Aorta (tissue), 5 donors: ENCODE data around the gene PPP1R27. TPM values are rescaled to one million over a fixed set of nuclear protein-coding genes. Genes with fewer than 3 reads are reported as not detected.
"Not testable (repeated sequence)": the region's sequence is repeated elsewhere in the genome, so short reads cannot be mapped to it uniquely, and the experiment has no call there.

Source experiments
- ATAC-seq: fragments of 200-7000 bp; cut with Tn5 transposase; one replicate; pipeline ENCODE4 v1.9.1; 2022; ENCODE audit warnings: moderate library complexity; ENCODE audit not compliant: low FRiP score
- DNase-seq, 2 donors: peaks; one replicate each; pipeline ENCODE4 v3.0.0-alpha.2; 2020
- H3K27ac ChIP-seq, 2 donors: one replicate each; pipeline ENCODE4 v1.5.1; 2013; ENCODE audit warnings: low read length in 2 of 2, mild to moderate bottlenecking in 2 of 2, moderate library complexity in 2 of 2, control low read depth in 1 of 2, inconsistent platforms in 1 of 2, low read depth in 1 of 2
- H3K27me3 ChIP-seq, 2 donors: one replicate each; pipeline ENCODE4 v1.6.1; 2013; ENCODE audit warnings: control low read depth in 1 of 2, low read length in 1 of 2, mild to moderate bottlenecking in 1 of 2, moderate library complexity in 1 of 2; ENCODE audit not compliant: insufficient read depth in 2 of 2, control insufficient read depth in 1 of 2
- H3K36me3 ChIP-seq, 2 donors: one replicate each; pipeline ENCODE4 v1.6.1; 2013; ENCODE audit warnings: control low read depth in 1 of 2, low read length in 1 of 2, mild to moderate bottlenecking in 1 of 2; ENCODE audit not compliant: insufficient read depth in 2 of 2, control insufficient read depth in 1 of 2
- H3K4me1 ChIP-seq, 2 donors: one replicate each; pipeline ENCODE4 v1.6.1; 2013; ENCODE audit warnings: low read length in 2 of 2, control low read depth in 1 of 2, mild to moderate bottlenecking in 1 of 2, moderate library complexity in 1 of 2; ENCODE audit not compliant: insufficient read depth in 2 of 2, control insufficient read depth in 1 of 2
- H3K4me3 ChIP-seq, 2 donors: one replicate each; pipeline ENCODE4 v1.5.1; 2013; ENCODE audit warnings: low read length in 2 of 2, control low read depth in 1 of 2, mild to moderate bottlenecking in 1 of 2
- H3K9me3 ChIP-seq: one replicate; pipeline ENCODE4 v1.6.1; 2013; ENCODE audit warnings: mild to moderate bottlenecking, low read length; ENCODE audit not compliant: control insufficient read depth
- WGBS, 2 donors: extraction: QIAGEN DNeasy Blood & Tissue Kit; methylation state at CpG; one replicate each; pipeline ENCODE4 v1.1.7; 2013; 5-methylcytosine and 5-hydroxymethylcytosine counted together
- intact Hi-C, 2 donors: fragments of 100-400 bp; cut with DNase I; formaldehyde crosslinking; loops; one replicate each; pipeline versions ENCODE4 v1.14.2 to v1.15.0; 2022
- polyA plus RNA-seq, 2 donors: library from polyadenylated mRNA; stranded (reverse); fragments of 200-250 nt; gene quantifications; one replicate each; pipeline ENCODE4 v1.2.3, GENCODE V29; 2013
- total RNA-seq, 2 donors: library from RNA; stranded (reverse); fragmentation: NEBNext Ultra II Directional; extraction: Animal tissue kit (Norgen Biotek cat#: 25700); gene quantifications; one replicate each; pipeline ENCODE4 v1.2.1, GENCODE V29; 2021
- donor health status: healthy with polysubstance abuse.
- donor health status: Bipolar disorder and iron deficiency.
- donor health status: DM: no; HTN: no; CAD: no.
- donor health status: DM: no; HTN: no; CAD: no.
- donor health status: DM: yes; HTN: yes; CAD: no.

Gene PPP1R27
- total and polyA plus RNA-seq, 4 donors, result 0.41 TPM; not detected in 3

- Histone ChIP-seq H3K27me3 (no peaks in the 10 kb centered on the region), H3K36me3 (peaks cover 0 to 17% of the 10 kb centered on the region in 2 donors), H3K9me3 (no peaks in the 10 kb centered on the region), H3K27ac (no peak overlapping the region), H3K4me3 (no peak overlapping the region), H3K4me1 (no peaks in the 10 kb centered on the region)
- DNase-seq (no peak), ATAC-seq (no peak)
- WGBS, 2 donors, result 87 to 88% methylated on average over 14 of the region's 14 CpGs
- intact Hi-C loops, result no loop called here
Observed at GRCh38 chr17:81844327-81844851, 9.5 kb upstream of the PPP1R27 start.

GRCh38 chr17:81843713-81844326, 9.0 kb upstream of the PPP1R27 start:
- Histone ChIP-seq H3K4me1 (no peaks in the 10 kb centered on the region), H3K9me3 (no peaks in the 10 kb centered on the region), H3K27me3 (no peaks in the 10 kb centered on the region), H3K36me3 (peaks cover 0 to 17% of the 10 kb centered on the region in 2 donors), H3K4me3 (no peak overlapping the region), H3K27ac (no peak overlapping the region)
- DNase-seq (no peak), ATAC-seq (no peak)
- WGBS, 2 donors, result 91% methylated on average over 30 of the region's 30 CpGs
- intact Hi-C loops, result no loop called here

GRCh38 chr17:81842725-81843504, 8.1 kb upstream of the PPP1R27 start:
- Histone ChIP-seq H3K4me1 (no peaks in the 10 kb centered on the region), H3K36me3 (peaks cover 0 to 17% of the 10 kb centered on the region in 2 donors), H3K9me3 (no peaks in the 10 kb centered on the region), H3K27ac (no peak overlapping the region), H3K27me3 (no peaks in the 10 kb centered on the region), H3K4me3 (no peak overlapping the region)
- WGBS, 2 donors, result 72 to 75% methylated on average over 21 of the region's 21 CpGs
- intact Hi-C loops, result no loop called here
- DNase-seq, result no peak
- no peak for ATAC-seq

GRCh38 chr17:81842378-81842724, 7.5 kb upstream of the PPP1R27 start:
- ATAC-seq (no peak), DNase-seq (no peak)
- intact Hi-C loops, result no loop called here
- Histone ChIP-seq H3K27ac (no peak overlapping the region), H3K4me1 (no peaks in the 10 kb centered on the region), H3K4me3 (no peak overlapping the region), H3K9me3 (no peaks in the 10 kb centered on the region), H3K36me3 (peaks cover 0 to 17% of the 10 kb centered on the region in 2 donors), H3K27me3 (no peaks in the 10 kb centered on the region)
- 91 to 93% methylated on average over 11 of the region's 11 CpGs for WGBS, 2 donors

GRCh38 chr17:81841866-81842265, 7.0 kb upstream of the PPP1R27 start:
- H3K9me3 ChIP-seq, result no peaks in the 10 kb centered on the region
- H3K4me1 ChIP-seq, result no peaks in the 10 kb centered on the region
- no peaks in the 10 kb centered on the region for H3K27me3 ChIP-seq
- ATAC-seq, result no peak
- intact Hi-C loops, result no loop called here
- no peak overlapping the region for H3K27ac ChIP-seq
- no peak for DNase-seq
- H3K4me3 ChIP-seq, result no peak overlapping the region
- 85 to 90% methylated on average over 15 of the region's 15 CpGs for WGBS, 2 donors
- peaks cover 0 to 15% of the 10 kb centered on the region in 2 donors for H3K36me3 ChIP-seq

- Histone ChIP-seq H3K4me3 (no peak overlapping the region), H3K9me3 (no peaks in the 10 kb centered on the region), H3K4me1 (no peaks in the 10 kb centered on the region), H3K27me3 (no peaks in the 10 kb centered on the region), H3K36me3 (peaks cover 0 to 13% of the 10 kb centered on the region in 2 donors), H3K27ac (no peak overlapping the region)
- DNase-seq (no peak), ATAC-seq (no peak)
- 79 to 84% methylated on average over 40 of the region's 40 CpGs for WGBS, 2 donors
- intact Hi-C loops, result no loop called here
Observed at GRCh38 chr17:81840826-81841778, 6.3 kb upstream of the PPP1R27 start.

GRCh38 chr17:81840059-81840458, 5.2 kb upstream of the PPP1R27 start:
- DNase-seq, H3K9me3 ChIP-seq, H3K4me3 ChIP-seq, H3K36me3 ChIP-seq, H3K4me1 ChIP-seq, ATAC-seq, H3K27ac ChIP-seq, intact Hi-C loops, H3K27me3 ChIP-seq: not testable (repeated sequence)
- WGBS, 2 donors, result 93 to 94% methylated on average over 5 of the region's 5 CpGs

GRCh38 chr17:81839301-81839700, 4.5 kb upstream of the PPP1R27 start:
- intact Hi-C loops, result no loop called here
- H3K9me3 ChIP-seq, result no peaks in the 10 kb centered on the region
- H3K4me3 ChIP-seq, result no peak overlapping the region
- DNase-seq, result no peak
- no peaks in the 10 kb centered on the region for H3K27me3 ChIP-seq
- WGBS, 2 donors, result 68 to 73% methylated on average over 15 of the region's 15 CpGs
- no peak for ATAC-seq
- H3K4me1 ChIP-seq, result no peaks in the 10 kb centered on the region
- H3K36me3 ChIP-seq, result peaks cover 0 to 4% of the 10 kb centered on the region in 2 donors
- no peak overlapping the region for H3K27ac ChIP-seq
